ENCODE data around the gene PHF5A.

PHF5A gene, protein sequence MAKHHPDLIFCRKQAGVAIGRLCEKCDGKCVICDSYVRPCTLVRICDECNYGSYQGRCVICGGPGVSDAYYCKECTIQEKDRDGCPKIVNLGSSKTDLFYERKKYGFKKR

DNA sequence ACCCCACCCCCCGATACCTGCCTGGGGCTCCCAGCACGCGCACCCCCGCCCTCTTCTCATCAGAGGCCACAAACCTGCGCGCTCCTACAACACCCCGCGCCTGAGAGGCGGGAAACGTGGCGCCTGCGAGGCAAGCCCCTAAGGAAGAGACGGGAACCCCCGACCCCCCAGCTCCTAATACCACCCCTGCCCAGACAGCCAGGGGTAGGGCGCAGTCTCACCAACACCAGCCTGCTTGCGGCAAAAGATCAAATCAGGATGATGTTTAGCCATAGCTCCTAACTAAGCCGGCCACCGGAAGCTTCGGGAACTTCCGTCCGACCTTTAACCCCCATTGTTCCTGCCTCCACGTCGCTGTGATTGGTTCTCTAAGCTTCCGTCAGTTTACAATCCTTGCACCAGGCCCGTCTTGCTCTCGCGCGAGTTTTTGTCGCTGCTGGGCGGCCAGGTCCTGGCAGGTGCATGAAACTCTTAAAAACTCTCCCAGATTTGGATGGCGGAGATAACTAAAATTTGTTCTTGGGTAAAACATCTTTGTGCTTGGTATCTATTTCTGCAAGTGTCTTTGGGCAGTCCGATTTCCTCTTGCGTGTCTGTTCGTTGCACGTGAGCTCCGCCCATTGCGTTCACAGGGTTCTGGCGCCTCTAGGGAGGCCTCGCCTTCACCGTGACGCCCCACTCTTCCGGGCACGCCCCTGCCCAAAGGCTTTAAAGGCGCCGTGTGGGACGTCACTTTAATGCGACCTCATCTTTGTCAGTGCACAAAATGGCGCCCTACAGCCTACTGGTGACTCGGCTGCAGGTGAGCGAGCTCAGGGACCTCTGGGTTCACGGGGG lies at the start of gene PHF5A, which contains the start of gene ACO2:
Gene PHF5A (minus strand): TSS at position 312 of the 837 bp plus-strand sequence. CDS start 39 bp downstream, at position 273.
Gene ACO2 (plus strand): TSS at position 737 of the 837 bp plus-strand sequence. CDS start 30 bp downstream, at position 767.
- peak; percentile 99 for DNase-seq (ENCODE audit: low spot score)

DNA sequence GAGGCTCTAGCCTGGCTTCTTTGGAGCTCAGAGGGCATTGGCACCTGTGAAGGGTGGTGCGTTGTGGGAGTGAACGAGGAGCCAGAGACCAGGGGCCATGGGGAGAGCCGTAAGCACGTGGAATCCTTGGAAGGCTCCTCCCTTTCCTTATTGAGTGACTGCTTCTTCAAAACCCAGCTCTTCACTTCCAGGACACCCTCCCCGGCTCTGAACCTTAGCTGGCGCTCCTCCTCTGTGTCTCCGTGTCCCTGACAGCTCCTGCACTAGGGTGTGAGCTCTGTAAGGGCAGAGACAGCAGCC lies 49.5 kb upstream of the PHF5A start:
- no peak for DNase-seq (ENCODE audit: low spot score)

DNA sequence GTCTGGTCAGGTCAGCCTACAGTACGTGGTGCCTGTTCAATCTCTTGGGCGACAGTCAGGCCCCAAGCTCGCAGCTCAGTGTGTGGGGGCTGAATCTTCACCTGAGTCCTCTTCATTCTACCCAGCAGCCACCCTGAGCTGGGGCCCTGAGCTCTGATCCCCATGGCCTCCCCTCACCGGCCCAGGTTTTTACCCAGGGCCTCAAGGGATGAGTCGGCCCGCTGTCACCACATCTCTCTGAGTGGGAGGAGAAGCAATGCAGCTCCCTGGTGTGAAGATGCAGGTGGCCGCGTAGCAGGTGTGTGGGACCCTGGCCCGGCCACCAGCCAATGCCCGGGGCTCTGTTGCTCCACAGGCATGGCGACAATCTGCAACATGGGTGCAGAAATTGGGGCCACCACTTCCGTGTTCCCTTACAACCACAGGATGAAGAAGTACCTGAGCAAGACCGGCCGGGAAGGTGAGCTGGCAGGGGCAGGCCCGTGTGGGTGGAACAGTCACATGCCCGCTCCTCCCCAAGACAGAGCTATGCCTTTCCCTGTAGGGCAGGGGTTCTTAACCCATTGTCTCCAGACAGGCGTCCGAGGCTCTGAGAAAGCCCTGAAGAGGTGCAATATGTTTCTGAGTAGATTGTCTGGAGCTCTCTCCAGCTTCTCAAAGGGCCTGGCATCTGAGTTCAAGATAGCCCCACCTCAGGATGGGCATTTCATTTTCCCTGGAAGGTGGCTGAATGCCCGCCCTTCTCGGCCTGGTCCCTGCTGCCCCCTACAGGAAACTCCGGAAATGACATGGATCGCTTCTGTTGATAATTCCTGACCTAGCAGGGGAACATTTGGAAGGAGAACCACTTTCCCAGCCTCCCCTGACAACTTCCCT lies 48.9 kb upstream of the PHF5A start:
- DNase-seq (ENCODE audit: low spot score): peak; percentile 77

DNA sequence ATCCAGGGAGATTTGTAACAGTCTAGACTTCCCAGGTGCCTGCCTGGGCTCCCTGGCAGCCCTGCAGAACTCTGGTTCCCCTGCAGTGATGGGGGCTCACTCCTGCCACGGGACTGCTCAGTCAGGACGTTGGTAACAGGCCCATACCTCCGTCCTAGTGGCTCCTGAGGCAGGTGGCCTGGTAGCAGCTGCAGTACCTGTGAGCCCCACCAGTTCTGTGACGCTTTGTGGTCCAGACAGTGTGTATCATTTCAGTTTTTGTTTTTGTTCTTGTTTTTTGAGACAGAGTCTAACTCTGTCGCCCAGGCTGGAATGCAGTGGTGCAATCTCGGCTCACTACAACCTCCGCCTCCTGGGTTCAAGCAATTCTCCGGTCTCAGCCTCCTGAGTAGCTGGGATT lies 48.0 kb upstream of the PHF5A start:
- no peak for DNase-seq (ENCODE audit: low spot score)

DNA sequence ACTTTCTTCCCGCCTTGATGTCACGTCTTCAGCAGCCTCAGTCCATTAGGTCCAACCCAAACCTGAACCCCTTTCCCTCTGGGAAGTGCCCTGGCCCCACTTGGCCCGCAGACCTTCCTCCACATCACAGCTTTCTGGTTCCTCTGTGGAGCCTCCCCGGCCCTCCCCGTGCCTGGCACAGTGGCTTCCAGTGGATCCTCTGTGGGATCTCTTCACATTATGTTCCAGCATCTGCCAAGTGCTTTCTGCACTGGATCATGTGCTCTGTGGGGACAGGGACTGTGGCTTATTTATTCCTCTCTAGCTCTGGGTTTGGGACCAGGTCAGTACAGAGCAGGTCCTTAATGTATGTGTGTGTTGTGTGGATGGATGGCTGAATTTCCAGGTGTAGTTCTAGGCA lies 44.9 kb upstream of the PHF5A start:
- DNase-seq (ENCODE audit: low spot score): no peak

DNA sequence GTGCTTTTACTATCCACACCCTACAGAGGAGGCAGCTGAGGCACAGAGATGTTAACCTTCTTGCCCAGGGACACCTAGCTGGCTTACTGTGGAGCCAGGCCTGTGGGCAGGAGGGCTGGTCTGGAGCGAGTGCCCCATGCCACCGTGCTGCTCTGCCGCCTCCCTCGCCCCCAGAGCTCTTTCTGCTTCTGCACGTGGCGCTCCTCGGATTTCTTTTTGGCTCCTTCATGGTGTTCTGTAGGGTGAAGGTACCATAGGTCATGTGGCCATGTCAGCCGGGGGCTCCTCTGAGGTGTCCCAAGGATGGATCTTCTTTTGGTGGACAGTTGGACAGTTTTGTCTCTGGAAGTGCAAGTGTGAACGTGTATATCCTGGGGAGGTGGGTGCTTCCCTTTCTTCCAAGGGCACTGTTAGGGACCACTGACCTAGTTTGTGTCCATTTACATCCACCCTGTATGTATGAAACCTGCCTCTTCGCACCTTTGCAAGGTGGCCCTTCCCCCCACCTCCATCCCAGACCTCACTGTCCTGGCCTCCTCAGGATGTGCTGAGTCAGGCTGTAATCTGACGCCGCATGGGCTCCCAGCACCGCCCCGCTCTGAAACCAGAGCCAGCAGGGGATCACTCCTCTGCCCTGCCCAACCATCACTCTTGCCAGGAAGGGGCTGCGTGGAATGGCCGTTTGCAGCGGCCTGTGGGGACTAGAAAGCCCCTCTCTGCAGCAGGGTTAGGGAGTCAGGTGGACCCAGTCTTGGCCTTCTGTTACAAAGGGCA lies 44.1 kb upstream of the PHF5A start:
- peak; percentile 82 for DNase-seq (ENCODE audit: low spot score)

DNA sequence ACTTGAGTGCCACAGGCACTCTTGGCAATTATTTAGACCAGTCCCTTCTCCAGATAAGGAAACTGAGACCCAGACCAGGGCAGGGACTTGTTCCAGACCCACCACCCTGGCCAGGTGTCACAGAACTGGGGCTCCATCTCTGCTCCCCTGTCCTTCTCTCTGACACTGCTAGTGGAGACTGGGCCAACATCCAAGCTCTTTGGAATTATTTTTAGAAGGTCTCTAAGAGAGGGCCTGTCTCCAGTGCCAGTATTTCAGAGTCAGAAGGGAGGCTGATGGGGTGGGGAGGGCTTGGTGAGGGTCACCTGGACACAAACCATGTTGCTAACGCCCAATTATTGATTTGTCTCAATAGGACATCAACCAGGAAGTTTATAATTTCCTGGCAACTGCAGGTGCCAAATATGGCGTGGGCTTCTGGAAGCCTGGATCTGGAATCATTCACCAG lies 43.1 kb upstream of the PHF5A start:
- DNase-seq (ENCODE audit: low spot score): no peak

DNA sequence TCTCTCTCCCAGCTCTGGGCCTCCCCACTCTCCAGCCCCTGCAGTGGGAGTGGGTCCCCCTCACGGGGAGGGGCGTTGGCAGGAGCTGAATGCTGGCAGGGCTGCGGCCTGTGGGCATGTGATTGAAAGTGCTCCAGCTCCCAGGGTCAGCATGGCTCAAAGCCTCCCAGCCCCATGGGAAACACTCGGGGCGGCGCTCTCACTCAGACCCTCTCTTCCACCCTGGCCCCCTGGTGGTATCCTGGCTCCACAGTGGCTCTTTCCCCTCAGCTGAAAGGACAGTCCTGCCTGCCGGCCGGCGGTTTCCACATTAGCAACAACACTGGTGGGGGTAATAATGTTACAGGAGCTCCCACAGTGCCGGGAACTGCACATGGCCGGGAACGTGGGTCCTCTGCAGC lies 40.3 kb upstream of the PHF5A start:
- no peak for DNase-seq (ENCODE audit: low spot score)

DNA sequence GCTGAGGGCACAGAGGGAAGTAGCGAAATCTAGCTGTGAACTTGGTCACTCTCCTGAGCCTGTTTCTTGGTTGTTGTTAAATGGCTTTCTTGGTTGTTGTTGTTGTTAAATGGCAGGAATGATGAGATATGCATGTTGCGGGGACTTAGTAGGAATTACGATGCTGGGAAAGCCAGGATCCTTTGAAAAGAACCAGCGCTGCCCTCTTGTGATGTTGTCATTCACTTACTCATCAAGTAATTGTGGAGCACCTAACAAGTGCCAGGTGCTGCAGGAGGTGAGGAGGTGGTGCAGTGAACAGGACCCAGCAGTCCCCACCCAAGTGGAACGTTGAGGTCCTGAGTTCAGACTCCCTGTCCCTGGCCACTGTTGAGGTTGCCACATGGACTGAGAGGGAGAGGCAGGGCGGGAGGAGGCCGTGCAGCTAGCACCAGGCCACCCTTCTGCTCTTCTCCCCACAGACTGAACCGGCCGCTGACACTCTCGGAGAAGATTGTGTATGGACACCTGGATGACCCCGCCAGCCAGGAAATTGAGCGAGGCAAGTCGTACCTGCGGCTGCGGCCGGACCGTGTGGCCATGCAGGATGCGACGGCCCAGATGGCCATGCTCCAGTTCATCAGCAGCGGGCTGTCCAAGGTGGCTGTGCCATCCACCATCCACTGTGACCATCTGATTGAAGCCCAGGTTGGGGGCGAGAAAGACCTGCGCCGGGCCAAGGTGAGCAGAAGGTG lies 39.0 kb upstream of the PHF5A start:
- DNase-seq (ENCODE audit: low spot score): no peak

DNA sequence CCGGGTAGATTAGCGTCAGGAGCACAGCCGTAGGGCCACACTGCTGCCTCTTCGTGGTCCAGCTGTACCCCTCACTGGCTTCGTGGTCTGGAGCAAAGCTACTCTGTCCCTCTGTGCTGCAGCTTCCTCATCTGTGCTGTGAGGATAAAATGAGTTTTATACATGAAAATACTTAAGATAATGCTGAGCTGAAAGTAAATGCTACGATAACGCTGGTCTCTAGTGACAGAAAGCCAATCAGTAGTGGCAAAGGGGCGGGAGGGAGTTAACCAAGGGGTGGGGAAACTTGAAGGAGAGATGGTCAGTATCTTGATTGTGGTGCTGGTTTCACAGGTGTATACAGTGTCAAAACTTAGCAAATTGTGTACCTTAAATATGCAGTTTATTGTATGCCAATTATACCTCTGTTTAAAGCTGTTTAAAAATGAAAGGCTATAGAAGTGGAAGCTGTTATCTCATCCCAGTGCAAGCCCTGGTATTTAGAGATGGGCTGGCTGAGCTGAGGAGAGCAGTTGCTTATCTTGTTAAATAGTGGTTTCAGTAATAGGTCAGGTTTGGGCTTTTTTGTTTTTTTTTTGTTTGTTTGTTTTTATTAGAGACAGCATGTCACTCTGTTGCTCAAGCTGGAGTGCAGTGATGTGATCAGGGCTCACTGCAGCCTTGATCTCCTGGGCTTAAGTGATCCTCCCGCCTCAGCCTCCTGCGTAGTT lies 37.2 kb upstream of the PHF5A start:
- peak; percentile 51 for DNase-seq (ENCODE audit: low spot score)

DNA sequence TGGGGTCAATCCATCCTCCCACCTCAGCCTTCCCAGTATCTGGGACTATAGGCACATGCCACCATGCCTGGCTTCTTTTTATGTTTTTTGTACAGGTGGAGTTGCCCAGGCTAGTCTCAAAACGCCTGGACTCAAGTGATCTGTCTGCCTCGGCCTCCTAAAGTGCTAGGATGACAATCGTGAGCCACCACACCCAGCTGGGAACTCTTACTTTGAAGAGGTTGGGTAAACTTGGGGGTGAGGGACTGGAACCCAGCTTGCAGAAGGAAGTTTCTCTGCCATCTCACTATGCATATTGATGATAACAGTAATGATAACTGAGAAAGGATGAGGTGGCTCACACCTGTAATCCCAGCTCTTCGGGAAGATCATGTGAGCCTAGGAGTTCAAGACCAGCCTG lies 36.3 kb upstream of the PHF5A start:
- peak; percentile 39 for DNase-seq (ENCODE audit: low spot score)

DNA sequence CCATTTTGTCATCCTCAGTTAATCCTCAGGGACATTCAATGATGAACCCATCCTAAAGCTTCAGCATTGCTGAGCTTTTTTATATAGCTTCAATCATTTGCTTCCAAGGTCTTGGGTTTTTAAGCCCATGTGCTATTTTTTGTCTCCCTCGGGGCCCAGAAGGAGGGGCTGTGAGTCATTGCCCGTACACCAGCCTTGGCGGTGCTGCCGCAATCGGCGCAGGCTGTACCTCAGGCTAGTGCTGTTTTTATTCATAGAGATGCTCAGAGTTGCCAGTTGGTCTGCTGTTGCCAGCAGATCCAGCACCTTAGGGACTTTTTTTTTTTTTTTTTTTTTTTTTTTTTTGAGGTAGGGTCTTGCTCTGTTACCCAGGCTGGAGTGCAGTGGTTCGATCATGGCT lies 35.9 kb upstream of the PHF5A start:
- DNase-seq (ENCODE audit: low spot score): no peak

DNA sequence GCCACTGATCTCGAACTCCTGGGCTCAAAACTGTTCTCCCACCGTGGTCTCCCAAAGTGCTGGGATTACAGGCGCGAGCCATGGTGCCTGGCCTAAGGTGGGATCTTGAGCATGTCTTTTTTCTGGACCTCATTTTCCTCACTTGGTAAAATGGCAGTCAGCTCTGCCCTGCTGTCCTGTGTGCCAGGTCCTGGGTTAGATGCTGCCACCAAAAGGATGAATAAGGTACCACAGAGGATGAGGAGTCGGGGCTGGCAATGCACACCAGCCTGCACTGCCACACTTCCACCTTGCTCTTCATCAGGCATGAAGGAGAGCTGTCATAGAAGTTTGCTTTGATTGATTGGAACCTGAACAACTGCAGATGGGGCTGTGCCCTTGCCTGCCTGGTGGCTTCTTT lies 32.7 kb upstream of the PHF5A start:
- DNase-seq (ENCODE audit: low spot score): peak; percentile 57

DNA sequence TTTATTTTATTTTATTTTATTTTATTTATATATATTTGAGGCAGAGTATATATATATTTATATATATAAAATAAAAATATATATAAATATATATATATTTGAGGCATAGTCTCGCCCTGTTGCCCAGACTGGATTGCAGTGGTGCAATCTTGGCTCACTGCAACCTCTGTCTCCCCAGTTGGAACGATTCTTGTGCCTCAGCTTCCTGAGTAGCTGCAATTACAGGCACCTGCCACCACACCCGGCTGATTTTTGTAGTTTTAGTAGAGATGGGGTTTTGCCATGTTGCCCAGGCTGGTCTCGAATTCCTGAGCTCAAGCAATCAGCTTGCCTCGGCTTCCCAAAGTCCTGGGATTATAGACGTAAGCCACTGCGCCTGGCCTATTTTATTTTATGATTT lies 31.8 kb upstream of the PHF5A start:
- DNase-seq (ENCODE audit: low spot score): no peak

DNA sequence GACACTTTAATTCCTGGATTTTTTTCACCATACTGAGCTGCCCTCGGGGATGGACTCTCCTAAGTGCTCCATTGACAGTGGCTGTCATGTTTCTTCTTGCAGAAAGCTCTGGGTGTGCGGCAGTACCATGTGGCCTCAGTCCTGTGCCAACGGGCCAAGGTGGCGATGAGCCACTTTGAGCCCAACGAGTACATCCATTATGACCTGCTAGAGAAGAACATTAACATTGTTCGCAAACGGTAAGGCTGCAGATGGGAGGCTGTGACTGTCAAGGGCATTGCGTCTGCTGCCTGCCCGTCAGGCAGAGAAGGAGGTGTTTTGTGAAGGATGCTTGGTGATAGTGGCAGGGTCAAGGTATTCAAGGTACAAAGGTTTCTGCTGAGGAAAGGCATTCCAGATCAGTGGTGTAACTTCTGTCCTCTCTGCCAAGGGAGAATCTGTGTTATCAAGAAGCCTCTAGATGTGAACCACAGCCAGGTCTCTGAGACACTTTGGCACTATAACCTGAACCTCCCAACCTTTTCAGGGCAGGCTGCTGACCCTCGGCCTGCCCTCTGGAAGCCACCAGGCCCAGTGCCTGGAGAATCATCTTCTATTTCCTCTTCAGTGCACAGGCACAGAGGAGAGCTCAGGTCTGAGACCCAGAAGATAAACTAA lies 31.3 kb upstream of the PHF5A start:
- no peak for DNase-seq (ENCODE audit: low spot score)

DNA sequence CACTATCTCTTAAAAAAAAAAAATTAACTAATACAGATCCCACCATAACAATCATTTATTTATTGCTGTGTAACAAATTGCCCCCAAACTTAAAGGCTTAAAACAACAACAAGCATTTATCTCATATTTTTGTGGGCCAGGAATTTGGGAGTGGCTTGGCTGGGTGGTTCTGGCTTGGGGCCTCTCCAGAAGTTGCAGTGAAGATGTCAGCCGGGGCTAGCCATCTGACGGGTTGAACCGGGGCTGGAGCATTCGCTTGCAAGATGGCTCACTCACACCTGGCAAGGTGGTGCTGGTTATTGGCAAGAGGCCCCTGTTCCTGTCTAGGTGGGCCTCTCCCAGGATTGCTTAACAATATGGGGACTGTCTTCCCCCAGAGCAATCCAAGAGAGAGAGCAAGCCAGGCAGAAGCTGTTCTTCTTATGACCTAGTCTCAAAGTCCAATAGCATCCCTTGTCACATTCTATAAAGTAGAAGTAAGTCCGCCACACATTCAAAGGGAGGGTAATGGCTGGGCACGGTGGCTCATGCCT lies 29.9 kb upstream of the PHF5A start:
- DNase-seq (ENCODE audit: low spot score): peak; percentile 56

DNA sequence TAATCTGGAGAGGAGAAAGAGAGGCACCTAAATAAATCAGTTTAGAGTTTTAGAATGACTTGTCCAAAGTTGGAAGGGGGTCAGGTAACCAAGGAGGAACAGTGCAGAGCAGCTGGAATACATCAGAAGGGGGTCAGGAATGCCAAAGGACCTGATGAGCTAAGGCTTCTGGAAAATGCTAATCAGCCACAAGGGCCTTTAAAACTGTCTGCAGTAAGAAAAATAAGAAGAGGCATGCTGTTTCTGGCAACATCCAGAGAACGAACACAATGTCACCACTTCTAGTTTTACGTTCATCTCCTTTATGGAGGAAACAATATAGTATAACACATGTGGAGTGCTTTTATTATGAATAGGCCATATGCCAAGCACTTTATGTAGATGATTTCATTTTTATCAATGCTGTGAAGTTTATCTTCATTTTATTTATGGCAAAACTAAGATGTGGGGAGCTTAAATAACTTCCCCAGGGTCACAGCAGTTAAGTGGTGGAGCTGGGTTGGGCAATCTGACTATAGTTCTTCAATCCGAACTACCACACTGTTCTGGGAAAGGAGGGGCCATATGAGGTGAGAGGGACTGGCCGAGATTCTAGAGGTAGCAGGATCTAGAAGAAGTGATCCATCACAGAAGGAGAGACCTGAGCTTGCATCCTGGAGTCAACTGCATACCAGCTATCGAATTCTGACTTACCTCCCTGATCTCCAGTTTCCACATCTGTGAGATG lies 23.0 kb upstream of the PHF5A start:
- DNase-seq (ENCODE audit: low spot score): no peak

DNA sequence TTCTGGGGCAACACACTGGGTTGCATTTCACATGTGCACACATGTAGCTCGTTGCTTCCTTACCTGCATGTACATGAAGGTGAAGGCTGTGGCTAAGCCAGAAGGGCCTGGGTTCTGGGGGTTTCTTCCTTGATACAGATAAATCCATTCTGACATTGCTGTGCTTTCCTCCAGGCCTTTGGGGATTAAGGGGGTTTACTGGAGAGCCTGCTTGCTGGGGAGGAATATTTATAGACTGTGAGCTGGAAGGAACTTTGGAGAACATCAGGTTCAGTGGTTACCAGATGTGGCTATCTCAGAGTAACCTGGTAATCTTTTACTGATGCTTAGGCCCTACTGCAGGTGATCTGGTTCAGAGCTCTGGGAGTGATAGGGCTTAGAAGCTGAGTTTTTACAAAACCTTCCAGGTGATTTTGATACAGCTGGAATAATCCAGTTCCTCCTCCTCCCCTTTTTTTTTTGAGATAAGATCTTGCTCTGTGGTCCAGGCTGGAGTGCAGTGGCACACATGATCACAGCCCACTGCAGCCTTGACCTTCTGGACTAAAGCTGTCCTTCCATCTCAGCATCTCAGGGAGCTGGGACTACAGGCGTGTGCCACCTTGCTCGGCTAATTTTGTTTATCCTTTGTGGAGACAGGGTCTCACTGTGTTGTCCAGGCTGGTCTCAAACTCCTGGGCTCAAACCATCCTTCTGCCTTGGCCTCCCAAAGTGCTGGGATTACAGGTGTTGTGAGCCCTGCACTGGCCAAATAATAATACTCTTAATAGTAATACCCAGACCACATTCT lies 20.3 kb upstream of the PHF5A start:
- DNase-seq (ENCODE audit: low spot score): no peak
